Activated CD4-positive, alpha-beta T cell treated with anti-CD3 and anti-CD28 coated beads, Interleukin-2, Interleukin-6, amounts not matched to agents 100 ng/mL and 50 ng/mL, durations not matched to agents 16 hours and 8 hours (primary cell): Measurements from ENCODE around the gene PIKFYVE.
"Not testable (repeated sequence)": the region's sequence is repeated elsewhere in the genome, so short reads cannot be mapped to it uniquely, and the experiment has no call there.

Source experiments
- DNase-seq: peaks from one replicate; pipeline ENCODE4 v3.0.0-alpha.2; 2020

PIKFYVE gene

GRCh38 chr2:208366215-208367127, 100.4 kb downstream of the PIKFYVE start:
- DNase-seq: no peak

DNA sequence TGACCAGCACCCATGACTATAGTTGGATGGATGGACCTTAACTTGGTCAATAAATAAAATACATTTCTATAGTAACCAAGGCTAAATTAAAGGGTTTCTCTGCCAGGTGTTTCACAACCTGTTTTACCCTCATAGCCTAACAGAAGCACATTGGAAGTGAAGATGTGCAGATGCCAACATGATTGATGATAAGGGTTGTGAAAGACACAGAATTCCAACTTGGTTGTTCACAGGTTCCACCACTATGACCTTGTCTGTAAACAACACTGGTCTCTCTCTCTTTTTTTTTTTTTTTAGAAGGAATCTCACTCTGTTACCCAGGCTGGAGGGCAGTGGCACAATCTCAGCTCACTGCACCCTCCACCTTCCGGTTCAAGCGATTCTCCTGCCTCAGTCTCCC, 103.0 kb downstream of the PIKFYVE start:
- DNase-seq: no peak

GRCh38 chr2:208370881-208371633, 105.0 kb downstream of the PIKFYVE start:
- no peak for DNase-seq

DNA sequence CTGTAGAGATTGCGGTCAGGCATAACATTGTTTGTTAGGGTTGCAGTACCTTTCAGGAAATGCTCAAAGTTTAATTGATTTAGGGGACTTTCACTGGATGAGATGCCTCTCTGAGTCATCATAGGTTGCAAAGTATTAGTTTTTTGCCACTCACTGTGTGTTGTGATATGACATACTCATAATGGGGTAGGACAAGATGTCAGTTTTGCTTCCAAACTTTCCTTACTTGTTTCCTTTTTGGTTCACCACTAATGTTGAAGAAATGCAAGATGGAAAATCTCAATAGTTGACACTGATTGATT, 105.5 kb downstream of the PIKFYVE start:
- no peak for DNase-seq

GRCh38 chr2:208373460-208374089, 107.5 kb downstream of the PIKFYVE start:
- DNase-seq: peak; percentile 40

DNA sequence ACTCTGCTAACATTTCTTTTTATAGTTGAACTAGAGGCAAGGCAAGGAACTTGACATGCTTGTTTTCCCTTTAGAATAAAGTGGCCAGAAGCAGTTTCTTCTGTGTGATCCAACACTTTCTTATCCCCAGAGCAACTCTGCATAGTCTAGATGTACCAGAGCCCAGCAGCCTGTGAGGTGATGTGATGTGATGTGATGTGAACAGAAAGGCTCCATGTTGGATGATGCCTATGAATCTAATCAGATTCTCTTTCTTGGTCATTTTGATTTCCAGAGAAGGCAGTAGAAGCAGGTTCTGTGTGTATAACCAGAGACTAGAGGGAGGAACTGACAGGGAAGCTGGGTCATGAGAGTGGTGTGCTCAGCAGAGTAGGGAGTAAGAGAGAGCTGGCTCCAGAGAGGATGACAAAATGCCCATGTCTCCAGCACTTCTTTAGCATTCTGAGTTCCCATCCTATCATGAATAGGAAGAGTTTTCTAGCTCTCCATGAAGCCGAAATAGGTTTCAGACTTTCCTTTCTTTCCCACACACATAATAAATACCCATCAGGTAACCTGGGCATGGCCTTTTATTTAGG, 109.5 kb downstream of the PIKFYVE start:
- no peak for DNase-seq

GRCh38 chr2:208377344-208377860, 111.3 kb downstream of the PIKFYVE start:
- DNase-seq: not testable (repeated sequence)

DNA sequence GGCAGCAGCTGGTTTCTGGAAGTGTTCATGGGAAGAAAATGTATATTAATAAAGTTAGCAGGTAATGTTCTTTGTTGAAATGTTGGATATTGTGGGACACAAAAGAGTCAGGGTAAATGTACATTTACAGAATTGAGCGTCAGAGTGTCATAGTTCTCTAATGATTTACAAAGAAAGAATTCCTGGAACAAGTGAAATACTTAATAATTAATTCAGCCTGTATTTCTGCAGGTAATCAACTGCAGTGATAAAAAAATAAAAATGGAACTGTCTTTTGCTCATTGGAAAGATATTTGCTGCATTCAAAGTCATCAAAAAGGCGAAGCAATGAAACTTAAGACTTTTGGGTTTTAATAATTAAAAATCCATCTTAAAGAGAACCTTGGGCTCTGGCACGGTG, 113.1 kb downstream of the PIKFYVE start:
- DNase-seq: no peak

DNA sequence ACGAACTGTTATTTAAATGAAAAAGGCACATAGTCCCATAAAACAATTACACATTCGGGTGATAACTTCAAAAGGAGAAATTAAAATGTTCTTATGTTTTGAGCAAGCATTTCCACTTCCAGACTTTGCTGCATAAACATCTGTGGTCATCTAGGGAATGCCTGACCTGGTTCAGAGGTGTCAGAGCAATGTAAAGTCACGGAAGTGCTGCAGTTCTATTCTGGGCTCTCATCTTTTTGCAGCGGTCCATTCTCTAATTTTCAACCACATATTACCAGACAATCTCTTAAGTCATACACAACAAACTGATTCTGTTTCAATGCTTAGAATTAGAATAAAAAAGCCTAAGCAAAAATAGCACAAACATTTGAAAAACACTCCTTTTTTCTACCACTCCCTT, 118.6 kb downstream of the PIKFYVE start:
- no peak for DNase-seq

- DNase-seq: no peak
Measured at GRCh38 chr2:208386541-208386940, 120.5 kb downstream of the PIKFYVE start.

DNA sequence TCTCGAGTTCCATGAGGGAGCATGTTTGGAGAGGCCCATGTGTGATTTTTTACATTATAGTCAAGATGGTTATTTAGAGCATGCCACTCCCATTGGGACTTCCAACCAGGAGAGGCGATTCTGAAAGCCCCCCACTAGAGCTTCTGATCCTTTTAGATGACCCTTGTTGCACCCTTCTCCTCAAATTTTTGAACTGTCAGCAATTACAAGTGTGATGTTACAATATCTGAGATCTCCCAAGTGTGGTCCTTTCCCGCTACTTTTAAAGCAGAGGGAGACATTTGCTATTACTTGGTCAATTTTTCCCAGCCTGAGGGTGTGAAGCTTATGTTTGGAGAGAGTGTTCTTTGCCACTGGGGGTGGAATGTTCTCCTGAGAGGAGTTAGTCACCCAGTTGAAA, 123.9 kb downstream of the PIKFYVE start:
- no peak for DNase-seq

DNA sequence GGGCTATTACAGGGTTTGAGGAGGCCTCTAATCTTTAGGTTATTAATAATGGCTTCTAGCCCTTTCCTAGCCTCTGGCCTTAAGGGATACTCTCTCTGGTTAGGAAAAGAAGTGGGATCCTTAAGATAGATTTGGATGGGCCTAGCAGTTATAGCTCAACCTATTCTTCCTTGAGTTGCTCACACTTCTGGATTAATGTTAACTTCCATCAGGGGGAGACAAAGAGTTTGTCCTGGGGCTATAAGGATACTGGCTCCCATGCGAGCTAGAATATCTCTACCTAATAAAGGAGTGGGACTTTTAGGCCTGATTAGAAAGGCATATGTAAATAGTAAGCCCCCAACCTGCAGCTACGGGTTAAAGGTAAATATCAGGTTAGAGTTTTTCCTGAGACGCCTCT, 126.2 kb downstream of the PIKFYVE start:
- no peak for DNase-seq

DNA sequence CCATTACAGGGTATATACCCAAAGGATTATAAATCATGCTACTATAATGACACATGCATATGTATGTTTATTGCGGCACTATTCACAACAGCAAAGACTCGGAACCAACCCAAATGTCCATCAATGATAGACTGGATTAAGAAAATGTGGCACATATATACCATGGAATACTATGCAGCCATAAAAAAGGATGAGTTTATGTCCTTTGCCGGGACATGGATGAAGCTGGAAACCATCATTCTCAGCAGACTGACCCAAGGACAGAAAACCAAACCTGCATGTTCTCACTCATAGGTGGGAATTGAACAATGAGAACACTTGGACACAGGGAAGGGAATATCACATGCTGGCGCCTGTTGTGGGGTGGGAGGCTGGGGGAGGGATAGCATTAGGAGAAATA, 130.7 kb downstream of the PIKFYVE start:
- DNase-seq: not testable (repeated sequence)

GRCh38 chr2:208399201-208399600, 133.1 kb downstream of the PIKFYVE start:
- DNase-seq: no peak

DNA sequence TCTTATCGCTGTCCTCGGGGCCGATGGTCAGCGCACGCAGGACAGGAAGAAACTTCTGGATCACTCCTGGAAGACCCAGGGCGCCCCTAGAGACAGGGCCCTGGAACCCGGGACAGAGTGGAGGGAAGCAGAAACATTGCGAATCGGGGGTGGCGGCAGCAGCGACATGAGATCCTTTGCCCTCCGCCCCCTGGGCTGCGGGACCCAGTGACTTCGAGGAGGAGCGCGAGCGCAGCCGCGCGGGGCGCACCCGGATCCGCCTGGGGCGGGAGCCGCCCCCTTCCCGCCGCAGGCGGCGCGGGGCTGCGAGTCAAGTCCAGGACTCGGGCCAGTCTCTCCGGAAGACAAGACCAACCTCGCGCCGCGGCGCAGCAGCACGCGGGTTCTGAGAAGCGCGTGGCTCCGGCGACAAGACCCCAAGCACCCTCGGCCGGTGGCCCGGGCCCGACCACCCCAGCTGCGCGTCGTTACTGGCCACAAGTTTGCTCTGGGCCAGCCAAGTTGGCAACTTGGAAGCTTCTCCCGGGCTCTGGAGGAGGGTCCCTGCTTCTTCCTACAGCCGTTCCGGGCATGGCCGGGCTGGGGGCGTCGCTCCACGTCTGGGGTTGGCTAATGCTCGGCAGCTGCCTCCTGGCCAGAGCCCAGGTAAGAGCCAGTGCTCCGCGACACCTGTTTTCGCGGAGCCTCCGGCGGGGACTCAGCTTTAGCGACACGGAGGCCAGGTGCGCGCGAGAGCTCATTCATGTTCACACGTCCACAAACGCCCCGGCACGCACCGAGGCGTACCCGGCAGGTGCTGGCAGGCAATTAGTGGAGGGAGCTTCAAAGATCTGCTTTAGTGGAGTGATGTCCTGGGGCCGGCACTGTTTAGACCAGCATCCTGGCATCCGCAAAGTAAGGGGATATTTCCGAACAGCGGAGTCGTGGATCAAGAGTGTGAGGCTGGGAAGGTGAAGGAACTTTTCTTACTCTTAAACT, 140.7 kb downstream of the PIKFYVE start, which contains the start of gene PTH2R:
Gene PTH2R (plus strand): TSS at position 319 of the 978 bp plus-strand sequence. CDS start 252 bp downstream, at position 571.
- DNase-seq: no peak

DNA sequence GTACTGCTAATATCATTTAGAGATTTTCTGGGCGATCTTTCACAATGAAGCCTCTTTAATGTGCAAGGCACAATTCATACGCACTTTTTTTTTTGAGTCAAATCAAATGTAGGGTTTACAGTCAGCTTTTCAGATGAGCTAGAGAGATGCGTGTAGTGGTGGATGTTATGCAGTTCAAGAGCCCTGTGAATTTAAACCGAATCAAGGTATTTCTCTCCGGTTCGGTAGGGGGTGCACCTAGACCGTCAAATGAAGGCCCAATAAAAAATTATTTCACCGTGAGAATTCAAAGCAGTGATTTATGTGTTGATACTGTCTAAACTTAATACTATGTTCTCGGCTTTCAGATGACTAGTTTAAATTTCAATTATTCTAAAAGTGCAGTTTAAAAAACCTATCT, 141.6 kb downstream of the PIKFYVE start:
- DNase-seq: peak; percentile 44
